PC-3 (cell line): ENCODE data around the gene TEX9. TPM values are rescaled to one million over a fixed set of nuclear protein-coding genes. Genes with fewer than 3 reads are reported as not detected.

ENCODE experiments used
- ATAC-seq: fragments of 200-7000 bp; cut with Tn5 transposase; 2 replicates; pipeline ENCODE4 v1.9.1; 2020; ENCODE audit warnings: mild to moderate bottlenecking, moderate library complexity
- BruUV-seq: library from RNA; stranded (reverse); fragments of 400-500 nt; replicated peaks from 2 replicates; lab custom pipeline; 2021; lab: Mats Ljungman, UMichigan
- CTCF ChIA-PET: fragments of 300-600 bp; sonication (Branson Sonifier 250); formaldehyde crosslinking; loops from one replicate; lab custom pipeline; 2022; ENCODE audit warnings: antibody characterized with exemption; lab: Charles Lee
- POLR2A ChIA-PET: fragments of 300-600 bp; sonication (Branson Sonifier 250); formaldehyde crosslinking; loops from one replicate; lab custom pipeline; 2022; ENCODE audit warnings: antibody characterized with exemption; ENCODE audit not compliant: unreplicated experiment; lab: Charles Lee
- DNase-seq: peaks from one replicate; pipeline ENCODE4 v3.0.0-alpha.2; 2015
- H2AFZ ChIP-seq: fragments of 300-600 bp; sonication (generic); 2 replicates; pipeline ENCODE4 v1.6.0; 2016; ENCODE audit warnings: antibody characterized with exemption, low read length
- H3F3A ChIP-seq: fragments of 300-600 bp; sonication (generic); one replicate; pipeline ENCODE4 v1.6.0; 2017; ENCODE audit warnings: antibody characterized with exemption, low read length, control low read depth, mild to moderate bottlenecking; ENCODE audit not compliant: unreplicated experiment
- H3K27ac ChIP-seq: fragments of 300-600 bp; sonication (generic); 2 replicates; pipeline ENCODE4 v1.5.1; 2016; ENCODE audit warnings: mild to moderate bottlenecking, low read length
- H3K27me3 ChIP-seq: fragments of 300-600 bp; sonication (generic); 2 replicates; pipeline ENCODE4 v1.6.1; 2016; ENCODE audit warnings: low read length, mixed read lengths
- H3K36me3 ChIP-seq: fragments of 300-600 bp; sonication (generic); 2 replicates; pipeline ENCODE4 v1.6.1; 2016; ENCODE audit warnings: low read depth, mixed run types, low read length, mixed read lengths
- H3K4me1 ChIP-seq: fragments of 300-600 bp; sonication (generic); 2 replicates; pipeline ENCODE4 v1.5.1; 2016; ENCODE audit warnings: low read length; ENCODE audit not compliant: insufficient read depth
- H3K4me2 ChIP-seq: fragments of 300-600 bp; sonication (generic); 2 replicates; pipeline ENCODE4 v1.6.0; 2016; ENCODE audit warnings: low read length
- H3K4me3 ChIP-seq: fragments of 300-600 bp; sonication (generic); 2 replicates; pipeline ENCODE4 v1.5.1; 2016; ENCODE audit warnings: mild to moderate bottlenecking, low read length, mixed read lengths
- H3K79me2 ChIP-seq: fragments of 300-600 bp; sonication (generic); 2 replicates; pipeline ENCODE4 v1.6.1; 2017; ENCODE audit warnings: low read length, mixed read lengths
- H3K9ac ChIP-seq: fragments of 300-600 bp; sonication (generic); 2 replicates; pipeline ENCODE4 v1.6.0; 2016; ENCODE audit warnings: mild to moderate bottlenecking, low read length
- H3K9me2 ChIP-seq: fragments of 300-600 bp; sonication (generic); replicated peaks from 2 replicates; pipeline ENCODE4 v1.6.1; 2016; ENCODE audit warnings: mixed run types, low read length, mixed read lengths
- H3K9me3 ChIP-seq: fragments of 300-600 bp; sonication (generic); 2 replicates; pipeline ENCODE4 v1.6.1; 2016; ENCODE audit warnings: low read length, mixed read lengths
- H4K20me1 ChIP-seq: fragments of 300-600 bp; sonication (generic); 2 replicates; pipeline ENCODE4 v1.6.1; 2016; ENCODE audit warnings: low read length, mixed read lengths
- EZH2 ChIP-seq: fragments of 300-600 bp; sonication (generic); IDR thresholded peaks from one replicate; pipeline ENCODE4 v1.6.1; 2017; ENCODE audit warnings: antibody characterized with exemption, mild to moderate bottlenecking, low read length; ENCODE audit not compliant: unreplicated experiment
- EZH2phosphoT487 ChIP-seq: fragments of 300-600 bp; sonication (generic); IDR thresholded peaks from 2 replicates; pipeline ENCODE4 v1.6.1; 2018; ENCODE audit warnings: mild to moderate bottlenecking, antibody characterized with exemption, low read length, borderline replicate concordance
- intact Hi-C: fragments of 100-400 bp; cut with micrococcal nuclease; formaldehyde crosslinking; loops from 2 replicates; pipeline ENCODE4 v1.9.0; 2023
- total RNA-seq: library from RNA; depleted of rRNA; stranded (reverse); fragments of >200 nt; gene quantifications from 2 replicates; pipeline ENCODE4 v1.2.3, GENCODE V29; 2014
- TF ChIP-seq, protein P1 (sequence below): fragments of 300-600 bp; sonication (generic); conservative IDR thresholded peaks from 2 replicates; pipeline ENCODE4 v1.5.1; 2017; ENCODE audit warnings: antibody characterized with exemption, low read depth, mild to moderate bottlenecking, low read length

TEX9 gene
- total RNA-seq, 1 experiment from 2014 or later = 3.3 TPM

GRCh38 chr15:56383010-56383409 lies 17.8 kb downstream of the TEX9 start:
- no peak for ATAC-seq
- Histone ChIP-seq H3K9me3 (no peaks in the 10 kb centered on the region), H3K4me2 (no peak overlapping the region), H3K4me1 (no peaks in the 10 kb centered on the region), H4K20me1 (no peaks in the 10 kb centered on the region), H3K79me2 (no peaks in the 10 kb centered on the region), H3K36me3 (no peaks in the 10 kb centered on the region), H3K27me3 (no peaks in the 10 kb centered on the region), H3K27ac (no peak overlapping the region), H3K9me2 (no peaks in the 10 kb centered on the region), H3K4me3 (no peak overlapping the region), H3K9ac (no peak overlapping the region), H3F3A (no peaks in the 10 kb centered on the region), H2AFZ (no peak overlapping the region)
- intact Hi-C loops = no loop called here
- ChIA-PET POLR2A (no interaction called here), CTCF (no interaction called here)
- peak; percentile 17 for DNase-seq
- no TSS peak for BruUV-seq
- TF ChIP-seq, protein P1, sequence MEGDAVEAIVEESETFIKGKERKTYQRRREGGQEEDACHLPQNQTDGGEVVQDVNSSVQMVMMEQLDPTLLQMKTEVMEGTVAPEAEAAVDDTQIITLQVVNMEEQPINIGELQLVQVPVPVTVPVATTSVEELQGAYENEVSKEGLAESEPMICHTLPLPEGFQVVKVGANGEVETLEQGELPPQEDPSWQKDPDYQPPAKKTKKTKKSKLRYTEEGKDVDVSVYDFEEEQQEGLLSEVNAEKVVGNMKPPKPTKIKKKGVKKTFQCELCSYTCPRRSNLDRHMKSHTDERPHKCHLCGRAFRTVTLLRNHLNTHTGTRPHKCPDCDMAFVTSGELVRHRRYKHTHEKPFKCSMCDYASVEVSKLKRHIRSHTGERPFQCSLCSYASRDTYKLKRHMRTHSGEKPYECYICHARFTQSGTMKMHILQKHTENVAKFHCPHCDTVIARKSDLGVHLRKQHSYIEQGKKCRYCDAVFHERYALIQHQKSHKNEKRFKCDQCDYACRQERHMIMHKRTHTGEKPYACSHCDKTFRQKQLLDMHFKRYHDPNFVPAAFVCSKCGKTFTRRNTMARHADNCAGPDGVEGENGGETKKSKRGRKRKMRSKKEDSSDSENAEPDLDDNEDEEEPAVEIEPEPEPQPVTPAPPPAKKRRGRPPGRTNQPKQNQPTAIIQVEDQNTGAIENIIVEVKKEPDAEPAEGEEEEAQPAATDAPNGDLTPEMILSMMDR = no peak
- TF ChIP-seq EZH2 (no peak), EZH2phosphoT487 (no peak)

DNA sequence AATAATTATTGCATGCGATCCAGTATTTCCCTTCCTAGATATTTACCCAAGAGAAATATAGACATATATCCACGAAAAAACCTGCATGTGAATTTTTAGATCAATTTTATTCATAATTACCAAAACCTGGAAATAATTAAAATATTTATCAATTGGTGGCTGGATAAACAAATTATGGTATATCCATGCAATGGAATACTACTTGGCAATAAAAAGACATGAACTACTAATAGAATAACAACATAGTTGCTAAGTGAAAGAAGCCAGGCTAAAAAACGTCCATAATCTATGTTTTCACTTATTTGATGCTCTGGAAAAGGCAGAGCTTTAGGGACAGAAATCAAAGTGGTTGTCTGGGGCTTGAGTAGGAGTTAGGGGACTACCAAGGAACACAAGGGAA lies 20.7 kb downstream of the TEX9 start:
- Histone ChIP-seq H3F3A (no peaks in the 10 kb centered on the region), H3K27me3 (no peaks in the 10 kb centered on the region), H3K36me3 (no peaks in the 10 kb centered on the region), H3K9me3 (no peaks in the 10 kb centered on the region), H2AFZ (no peak overlapping the region), H3K79me2 (no peaks in the 10 kb centered on the region), H4K20me1 (no peaks in the 10 kb centered on the region), H3K9me2 (no peaks in the 10 kb centered on the region), H3K9ac (no peak overlapping the region), H3K4me1 (no peaks in the 10 kb centered on the region), H3K4me3 (no peak overlapping the region), H3K27ac (no peak overlapping the region), H3K4me2 (no peak overlapping the region)
- no TSS peak for BruUV-seq
- TF ChIP-seq EZH2phosphoT487 = no peak
- no peak for TF ChIP-seq EZH2
- TF ChIP-seq, protein P1 = no peak
- DNase-seq (no peak), ATAC-seq (no peak)
- POLR2A ChIA-PET = no interaction called here
- intact Hi-C loops = no loop called here
- CTCF ChIA-PET = no interaction called here

DNA sequence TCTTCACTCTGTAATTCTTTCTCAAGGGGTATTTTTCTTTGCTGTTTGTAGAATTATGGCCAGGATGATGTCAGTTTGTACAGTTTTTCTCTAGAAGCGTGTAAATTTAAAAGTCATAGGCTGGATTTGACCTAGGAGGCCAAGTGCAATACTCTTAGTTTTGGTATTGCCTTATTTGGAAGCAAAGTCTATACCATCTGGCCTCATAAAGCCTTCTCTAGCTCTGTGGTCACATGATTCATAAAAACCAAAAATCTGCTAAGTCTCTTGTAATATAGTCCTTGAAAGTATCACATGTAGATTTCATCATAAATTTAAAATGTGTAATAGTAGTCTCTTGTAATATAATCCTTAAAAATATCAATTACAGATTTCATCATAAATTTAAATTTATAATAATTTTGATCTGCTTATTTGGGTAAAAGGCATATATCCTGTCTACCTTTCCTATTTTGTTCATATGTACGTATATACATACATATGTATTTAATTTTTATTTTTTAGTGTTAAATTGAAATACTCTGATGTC lies 25.6 kb downstream of the TEX9 start:
- Histone ChIP-seq H3K9ac (no peak overlapping the region), H4K20me1 (no peaks in the 10 kb centered on the region), H3K79me2 (no peaks in the 10 kb centered on the region), H3F3A (no peaks in the 10 kb centered on the region), H3K27ac (no peak overlapping the region), H3K9me3 (no peaks in the 10 kb centered on the region), H3K4me1 (no peaks in the 10 kb centered on the region), H3K4me2 (no peak overlapping the region), H3K36me3 (no peaks in the 10 kb centered on the region), H3K4me3 (no peak overlapping the region), H3K27me3 (no peaks in the 10 kb centered on the region), H2AFZ (no peak overlapping the region), H3K9me2 (no peaks in the 10 kb centered on the region)
- POLR2A ChIA-PET = no interaction called here
- no peak for ATAC-seq
- no peak for TF ChIP-seq EZH2
- no peak for TF ChIP-seq EZH2phosphoT487
- TF ChIP-seq, protein P1 = no peak
- CTCF ChIA-PET = no interaction called here
- BruUV-seq = no TSS peak
- no peak for DNase-seq
- intact Hi-C loops = no loop called here
